Ishikawa (cell line): ENCODE results near the gene RNU5B-1.

Experiments used
- CEBPB ChIP-seq: IDR thresholded peaks from 2 replicates; pipeline ENCODE4 v1.6.1; 2012
- CREB1 ChIP-seq: IDR thresholded peaks from 2 replicates; pipeline ENCODE4 v1.6.1; 2012; ENCODE audit warnings: low read depth
- EGR1 ChIP-seq: IDR thresholded peaks from 2 replicates; pipeline ENCODE4 v1.6.1; 2012
- RAD21 ChIP-seq: IDR thresholded peaks from 2 replicates; pipeline ENCODE4 v1.6.1; 2012; ENCODE audit warnings: low read depth
- TAF1 ChIP-seq: IDR thresholded peaks from 2 replicates; pipeline ENCODE4 v1.6.1; 2012; ENCODE audit warnings: low read depth, mild to moderate bottlenecking
- TEAD4 ChIP-seq: IDR thresholded peaks from 2 replicates; pipeline ENCODE4 v1.6.1; 2012
- YY1 ChIP-seq: IDR thresholded peaks from 2 replicates; pipeline ENCODE4 v1.6.1; 2012; ENCODE audit warnings: low read depth
- TF ChIP-seq, protein P1 (sequence below): IDR thresholded peaks from 2 replicates; pipeline ENCODE4 v1.6.1; 2012
- TF ChIP-seq, protein P2 (sequence below): IDR thresholded peaks from 2 replicates; pipeline ENCODE4 v1.6.1; 2012
- TF ChIP-seq, protein P3 (sequence below): IDR thresholded peaks from 2 replicates; pipeline ENCODE4 v1.6.1; 2012; ENCODE audit warnings: low read depth, mild to moderate bottlenecking

DNA sequence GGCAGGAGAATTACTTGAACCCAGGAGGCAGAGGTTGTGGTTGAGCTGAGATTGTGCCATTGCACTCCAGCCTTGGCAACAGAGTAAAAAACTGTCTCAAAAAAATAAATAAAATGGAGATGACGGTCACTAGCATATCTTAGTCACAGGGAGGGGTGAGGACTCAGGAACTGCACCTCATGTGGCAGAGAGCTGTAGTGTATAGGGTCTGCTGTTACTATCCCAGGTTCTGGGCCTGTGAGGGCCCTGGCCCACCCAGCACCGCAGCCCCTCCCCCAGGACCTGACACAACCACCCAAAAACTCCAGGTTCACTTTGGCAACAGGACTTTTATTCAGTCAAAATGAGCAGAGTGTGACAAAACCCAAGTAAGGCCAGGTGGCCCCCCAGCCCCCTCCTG lies 22.3 kb downstream of the RNU5B-1 start:
- TF ChIP-seq TEAD4 = no peak
- no peak for TF ChIP-seq RAD21
- TF ChIP-seq, protein P1, sequence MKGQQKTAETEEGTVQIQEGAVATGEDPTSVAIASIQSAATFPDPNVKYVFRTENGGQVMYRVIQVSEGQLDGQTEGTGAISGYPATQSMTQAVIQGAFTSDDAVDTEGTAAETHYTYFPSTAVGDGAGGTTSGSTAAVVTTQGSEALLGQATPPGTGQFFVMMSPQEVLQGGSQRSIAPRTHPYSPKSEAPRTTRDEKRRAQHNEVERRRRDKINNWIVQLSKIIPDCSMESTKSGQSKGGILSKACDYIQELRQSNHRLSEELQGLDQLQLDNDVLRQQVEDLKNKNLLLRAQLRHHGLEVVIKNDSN = no peak
- no peak for TF ChIP-seq YY1
- TF ChIP-seq, protein P2, sequence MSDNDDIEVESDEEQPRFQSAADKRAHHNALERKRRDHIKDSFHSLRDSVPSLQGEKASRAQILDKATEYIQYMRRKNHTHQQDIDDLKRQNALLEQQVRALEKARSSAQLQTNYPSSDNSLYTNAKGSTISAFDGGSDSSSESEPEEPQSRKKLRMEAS = no peak
- TF ChIP-seq, protein P3, sequence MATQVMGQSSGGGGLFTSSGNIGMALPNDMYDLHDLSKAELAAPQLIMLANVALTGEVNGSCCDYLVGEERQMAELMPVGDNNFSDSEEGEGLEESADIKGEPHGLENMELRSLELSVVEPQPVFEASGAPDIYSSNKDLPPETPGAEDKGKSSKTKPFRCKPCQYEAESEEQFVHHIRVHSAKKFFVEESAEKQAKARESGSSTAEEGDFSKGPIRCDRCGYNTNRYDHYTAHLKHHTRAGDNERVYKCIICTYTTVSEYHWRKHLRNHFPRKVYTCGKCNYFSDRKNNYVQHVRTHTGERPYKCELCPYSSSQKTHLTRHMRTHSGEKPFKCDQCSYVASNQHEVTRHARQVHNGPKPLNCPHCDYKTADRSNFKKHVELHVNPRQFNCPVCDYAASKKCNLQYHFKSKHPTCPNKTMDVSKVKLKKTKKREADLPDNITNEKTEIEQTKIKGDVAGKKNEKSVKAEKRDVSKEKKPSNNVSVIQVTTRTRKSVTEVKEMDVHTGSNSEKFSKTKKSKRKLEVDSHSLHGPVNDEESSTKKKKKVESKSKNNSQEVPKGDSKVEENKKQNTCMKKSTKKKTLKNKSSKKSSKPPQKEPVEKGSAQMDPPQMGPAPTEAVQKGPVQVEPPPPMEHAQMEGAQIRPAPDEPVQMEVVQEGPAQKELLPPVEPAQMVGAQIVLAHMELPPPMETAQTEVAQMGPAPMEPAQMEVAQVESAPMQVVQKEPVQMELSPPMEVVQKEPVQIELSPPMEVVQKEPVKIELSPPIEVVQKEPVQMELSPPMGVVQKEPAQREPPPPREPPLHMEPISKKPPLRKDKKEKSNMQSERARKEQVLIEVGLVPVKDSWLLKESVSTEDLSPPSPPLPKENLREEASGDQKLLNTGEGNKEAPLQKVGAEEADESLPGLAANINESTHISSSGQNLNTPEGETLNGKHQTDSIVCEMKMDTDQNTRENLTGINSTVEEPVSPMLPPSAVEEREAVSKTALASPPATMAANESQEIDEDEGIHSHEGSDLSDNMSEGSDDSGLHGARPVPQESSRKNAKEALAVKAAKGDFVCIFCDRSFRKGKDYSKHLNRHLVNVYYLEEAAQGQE = no peak
- no peak for TF ChIP-seq TAF1
- no peak for TF ChIP-seq EGR1
- no peak for TF ChIP-seq CEBPB
- no peak for TF ChIP-seq CREB1
